Measurements from ENCODE around the gene DENND1A.
"Not testable (repeated sequence)": the region's sequence is repeated elsewhere in the genome, so short reads cannot be mapped to it uniquely, and the experiment has no call there.

The DENND1A gene

GRCh38 chr9:123432331-123433236, 497.3 kb downstream of the DENND1A start:
- no peak for TF ChIP-seq POLR2A (IDR thresholded peaks at IDR 0.05; ENCODE audit: low read depth, low read length)
- FAIRE-seq (no peak), DNase-seq (ENCODE audit: insufficient read length, low spot score) (no peak)

GRCh38 chr9:123431581-123431980, 498.3 kb downstream of the DENND1A start:
- FAIRE-seq = no peak
- no peak for TF ChIP-seq POLR2A (IDR thresholded peaks at IDR 0.05; ENCODE audit: low read depth, low read length)
- DNase-seq (ENCODE audit: insufficient read length, low spot score) = no peak

GRCh38 chr9:123428450-123428849, 501.5 kb downstream of the DENND1A start:
- not testable (repeated sequence) for FAIRE-seq; DNase-seq (ENCODE audit: insufficient read length, low spot score)

GRCh38 chr9:123426406-123426805, 503.5 kb downstream of the DENND1A start:
- TF ChIP-seq POLR2A (IDR thresholded peaks at IDR 0.05; ENCODE audit: low read depth, low read length) = no peak
- DNase-seq (ENCODE audit: insufficient read length, low spot score) (no peak), FAIRE-seq (no peak)

- no peak for TF ChIP-seq POLR2A (IDR thresholded peaks at IDR 0.05; ENCODE audit: low read depth, low read length)
- no peak for FAIRE-seq
- DNase-seq (ENCODE audit: insufficient read length, low spot score) = no peak
Measured at GRCh38 chr9:123425836-123426365, 504.0 kb downstream of the DENND1A start.

GRCh38 chr9:123425261-123425821, 504.6 kb downstream of the DENND1A start:
- no peak for TF ChIP-seq POLR2A (IDR thresholded peaks at IDR 0.05; ENCODE audit: low read depth, low read length)
- FAIRE-seq = no peak
- DNase-seq (ENCODE audit: insufficient read length, low spot score) = no peak

- no peak for TF ChIP-seq POLR2A (IDR thresholded peaks at IDR 0.05; ENCODE audit: low read depth, low read length)
- DNase-seq (ENCODE audit: insufficient read length, low spot score) (no peak), FAIRE-seq (no peak)
Measured at GRCh38 chr9:123424552-123425225, 505.2 kb downstream of the DENND1A start.

GRCh38 chr9:123424131-123424530, 505.8 kb downstream of the DENND1A start:
- FAIRE-seq = no peak
- TF ChIP-seq POLR2A (IDR thresholded peaks at IDR 0.05; ENCODE audit: low read depth, low read length) = no peak
- DNase-seq (ENCODE audit: insufficient read length, low spot score) = no peak

GRCh38 chr9:123423311-123423640, 506.6 kb downstream of the DENND1A start:
- TF ChIP-seq POLR2A (IDR thresholded peaks at IDR 0.05; ENCODE audit: low read depth, low read length) = no peak
- DNase-seq (ENCODE audit: insufficient read length, low spot score) = no peak
- FAIRE-seq = no peak

- no peak for TF ChIP-seq POLR2A (IDR thresholded peaks at IDR 0.05; ENCODE audit: low read depth, low read length)
- DNase-seq (ENCODE audit: insufficient read length, low spot score) (no peak), FAIRE-seq (no peak)
Measured at GRCh38 chr9:123422635-123423310, 507.2 kb downstream of the DENND1A start.

GRCh38 chr9:123421801-123422455, 508.0 kb downstream of the DENND1A start:
- no peak for TF ChIP-seq POLR2A (IDR thresholded peaks at IDR 0.05; ENCODE audit: low read depth, low read length)
- FAIRE-seq = no peak

GRCh38 chr9:123421186-123421585, 508.7 kb downstream of the DENND1A start:
- DNase-seq (ENCODE audit: insufficient read length, low spot score) = no peak
- TF ChIP-seq POLR2A (IDR thresholded peaks at IDR 0.05; ENCODE audit: low read depth, low read length) = no peak
- no peak for FAIRE-seq

More at GRCh38 chr9:123421801-123422455, 508.0 kb downstream of the DENND1A start:
- no peak for DNase-seq (ENCODE audit: insufficient read length, low spot score)

- DNase-seq (ENCODE audit: insufficient read length, low spot score) = no peak
Measured at GRCh38 chr9:123420592-123421111, 509.3 kb downstream of the DENND1A start.

More at GRCh38 chr9:123420592-123421111, 509.3 kb downstream of the DENND1A start:
- TF ChIP-seq POLR2A (IDR thresholded peaks at IDR 0.05; ENCODE audit: low read depth, low read length) = no peak
- no peak for FAIRE-seq
